Cortex of kidney (tissue), 1 donor: ENCODE results near the gene PNMA8A.

Experiments used
- DNase-seq: peaks from one replicate; lab custom pipeline; 2025; lab: John Stamatoyannopoulos, UW

Gene PNMA8A

GRCh38 chr19:46491975-46492682 lies 20.8 kb upstream of the PNMA8A start:
- DNase-seq: no peak

DNA sequence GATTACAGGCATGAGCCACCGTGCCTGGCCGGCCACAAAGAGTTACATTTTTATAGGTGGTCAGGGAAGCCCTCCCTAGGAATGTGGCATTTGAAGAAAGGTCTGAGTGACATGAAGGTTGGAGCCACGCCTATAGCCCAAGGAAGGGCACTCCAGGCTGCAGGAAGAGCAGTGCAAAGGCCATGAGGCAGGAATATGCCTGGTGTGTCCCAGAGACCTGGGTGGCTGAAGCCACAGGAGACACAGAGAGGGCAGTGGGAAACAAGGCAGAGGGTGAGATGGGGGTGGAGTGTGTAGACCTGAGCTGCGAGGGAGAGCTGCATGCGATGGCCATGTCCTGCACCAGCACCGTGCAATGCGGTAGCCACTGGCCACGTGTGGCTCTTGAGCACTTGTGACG lies 19.4 kb upstream of the PNMA8A start:
- DNase-seq: no peak

- no peak for DNase-seq
Observed at GRCh38 chr19:46489445-46490272, 18.3 kb upstream of the PNMA8A start.

GRCh38 chr19:46488551-46488950 lies 17.2 kb upstream of the PNMA8A start:
- no peak for DNase-seq

DNA sequence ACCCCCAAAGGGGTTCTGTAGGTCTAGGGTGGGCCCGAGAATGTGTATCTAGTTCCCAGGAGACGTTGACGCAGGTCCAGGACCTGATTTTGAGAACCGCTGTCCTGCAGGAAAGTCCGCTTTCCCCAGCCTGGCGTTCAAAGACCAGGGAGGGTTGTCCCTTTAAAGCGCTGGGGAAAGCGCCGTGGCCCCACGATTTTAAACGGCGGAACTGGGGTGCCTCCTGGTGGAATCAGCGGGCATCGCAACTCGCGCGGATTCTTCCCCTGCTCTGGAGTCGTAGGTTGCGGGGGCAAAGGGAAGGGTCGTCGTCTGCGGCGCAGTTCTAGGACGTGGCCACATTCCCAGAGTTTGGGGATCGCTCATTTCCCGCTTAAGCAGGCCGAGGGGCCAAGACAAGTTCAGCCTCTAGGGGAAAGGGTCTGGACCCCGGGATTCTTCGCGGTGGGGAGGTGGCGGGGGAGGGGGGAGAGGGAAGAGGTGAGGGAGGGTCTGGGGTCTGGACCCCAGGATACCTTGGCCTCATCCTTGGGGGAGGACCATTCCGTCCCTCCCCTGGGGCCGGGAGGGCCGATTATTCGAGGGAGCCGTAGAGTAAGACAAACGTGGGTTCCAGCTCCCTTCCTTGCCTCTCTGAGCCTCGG lies 16.6 kb upstream of the PNMA8A start:
- no peak for DNase-seq

GRCh38 chr19:46487178-46487801 lies 15.9 kb upstream of the PNMA8A start:
- no peak for DNase-seq

- DNase-seq: no peak
Observed at GRCh38 chr19:46486358-46486757, 15.0 kb upstream of the PNMA8A start.

GRCh38 chr19:46484656-46485055 lies 13.3 kb upstream of the PNMA8A start:
- no peak for DNase-seq

GRCh38 chr19:46482631-46483030 lies 11.3 kb upstream of the PNMA8A start:
- no peak for DNase-seq

DNA sequence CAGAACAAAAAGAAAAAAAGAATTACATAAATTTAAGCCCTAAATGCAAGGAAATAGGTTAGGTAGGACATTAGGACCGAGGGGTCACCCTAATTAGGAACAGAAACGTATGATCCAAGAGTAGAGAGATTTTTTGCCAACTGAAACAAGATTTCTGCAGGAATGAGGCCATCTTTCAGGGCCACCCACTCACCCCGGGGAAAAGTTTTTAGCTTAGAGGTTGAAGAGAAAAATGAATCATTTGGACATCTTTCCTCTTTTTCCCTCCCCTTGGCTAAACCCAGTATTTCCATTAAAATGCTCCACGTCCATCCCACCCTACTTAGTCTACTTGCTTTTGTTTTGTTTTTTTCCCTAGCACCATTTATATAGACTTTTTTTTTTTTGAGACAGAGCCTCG lies 10.6 kb upstream of the PNMA8A start:
- DNase-seq: no peak

GRCh38 chr19:46481223-46481848 lies 10.0 kb upstream of the PNMA8A start:
- DNase-seq: no peak

DNA sequence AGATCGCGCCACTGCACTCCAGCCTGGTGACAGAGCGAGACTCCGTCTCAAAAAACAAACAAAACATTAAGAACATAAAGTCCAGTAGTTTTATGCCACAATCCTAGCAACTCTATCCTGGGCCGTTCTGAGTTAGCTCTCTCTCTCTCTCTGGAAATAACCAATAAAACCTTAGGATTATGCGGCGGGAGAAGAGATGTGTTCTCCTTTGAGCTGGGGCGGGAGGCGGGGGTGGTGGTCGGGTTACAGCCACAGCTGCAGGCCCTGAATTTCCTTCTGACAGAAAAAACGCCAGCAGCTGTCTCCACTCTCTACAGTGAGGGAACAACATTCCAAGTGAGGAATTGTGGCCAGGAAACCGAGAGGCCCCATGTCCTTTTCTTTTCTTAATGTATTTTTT lies 9.1 kb upstream of the PNMA8A start:
- no peak for DNase-seq

DNA sequence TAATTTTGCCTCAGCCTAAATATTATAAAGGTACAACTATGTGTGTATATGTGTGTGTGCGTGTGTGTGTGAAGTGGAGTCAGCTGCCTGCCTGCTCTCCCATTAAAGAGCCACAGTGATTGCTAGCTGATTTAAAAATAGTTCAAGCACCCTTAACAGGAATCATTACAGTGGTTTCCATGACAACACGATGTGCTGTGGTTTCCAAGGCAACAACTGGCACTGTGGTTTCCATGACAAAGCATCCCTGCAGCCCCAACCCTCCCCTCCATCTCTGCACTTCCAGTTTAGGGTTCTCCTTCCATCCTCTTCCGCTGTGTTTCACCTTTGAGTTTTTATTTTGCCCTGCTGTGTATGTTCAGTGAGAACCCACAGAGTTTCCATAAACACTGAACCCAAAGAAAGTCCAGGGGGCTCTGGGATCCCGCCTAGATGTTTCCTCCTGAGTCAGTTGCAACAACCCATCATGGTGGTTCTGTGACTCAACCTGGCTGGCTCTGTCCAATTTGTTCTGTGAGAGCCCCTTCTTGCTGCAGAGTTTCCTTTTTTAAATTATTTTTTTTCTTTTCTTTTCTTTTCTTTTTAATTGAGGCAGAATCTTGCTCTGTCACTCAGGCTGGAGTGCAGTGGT lies 7.1 kb upstream of the PNMA8A start:
- no peak for DNase-seq

DNA sequence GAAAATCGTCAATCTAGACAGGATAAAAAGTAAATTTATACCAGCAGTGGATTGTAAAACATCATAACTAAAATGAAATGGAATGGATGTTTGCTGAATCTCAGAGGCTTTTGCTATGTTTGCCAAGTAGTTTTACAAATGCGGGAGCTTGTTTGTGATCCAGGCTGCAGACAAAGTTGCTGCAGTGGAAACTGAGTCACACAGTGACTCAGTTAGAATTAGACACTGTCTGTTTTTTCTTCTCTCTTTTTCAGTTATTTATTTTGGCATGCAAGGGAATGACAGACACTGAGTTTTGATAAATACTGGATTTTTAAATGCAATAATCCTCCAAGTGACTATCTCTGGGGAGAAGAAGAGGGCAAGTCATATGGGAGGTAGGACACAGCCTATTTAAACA lies 4.6 kb upstream of the PNMA8A start:
- DNase-seq: no peak

GRCh38 chr19:46474211-46474610 lies 2.8 kb upstream of the PNMA8A start:
- DNase-seq: no peak

DNA sequence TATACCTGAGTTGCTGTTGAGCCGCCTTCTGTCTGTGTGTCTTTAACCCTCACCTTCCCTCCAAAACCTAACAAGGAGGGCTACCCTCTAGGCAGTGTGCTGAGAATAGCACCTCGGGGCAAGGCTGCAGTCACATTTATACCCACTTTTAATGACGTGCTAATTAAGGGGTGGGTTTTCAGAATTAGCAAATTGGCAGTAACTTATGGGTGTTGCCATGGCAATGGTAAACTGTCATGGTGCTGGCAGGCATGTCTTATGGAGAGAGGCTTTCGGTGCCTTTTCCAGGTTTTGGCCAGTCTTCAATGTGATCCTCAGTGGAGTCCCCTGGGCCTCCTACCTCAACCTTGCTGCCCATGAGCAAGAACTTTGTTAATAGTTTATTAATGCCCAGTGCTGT lies 1.2 kb upstream of the PNMA8A start:
- no peak for DNase-seq

DNA sequence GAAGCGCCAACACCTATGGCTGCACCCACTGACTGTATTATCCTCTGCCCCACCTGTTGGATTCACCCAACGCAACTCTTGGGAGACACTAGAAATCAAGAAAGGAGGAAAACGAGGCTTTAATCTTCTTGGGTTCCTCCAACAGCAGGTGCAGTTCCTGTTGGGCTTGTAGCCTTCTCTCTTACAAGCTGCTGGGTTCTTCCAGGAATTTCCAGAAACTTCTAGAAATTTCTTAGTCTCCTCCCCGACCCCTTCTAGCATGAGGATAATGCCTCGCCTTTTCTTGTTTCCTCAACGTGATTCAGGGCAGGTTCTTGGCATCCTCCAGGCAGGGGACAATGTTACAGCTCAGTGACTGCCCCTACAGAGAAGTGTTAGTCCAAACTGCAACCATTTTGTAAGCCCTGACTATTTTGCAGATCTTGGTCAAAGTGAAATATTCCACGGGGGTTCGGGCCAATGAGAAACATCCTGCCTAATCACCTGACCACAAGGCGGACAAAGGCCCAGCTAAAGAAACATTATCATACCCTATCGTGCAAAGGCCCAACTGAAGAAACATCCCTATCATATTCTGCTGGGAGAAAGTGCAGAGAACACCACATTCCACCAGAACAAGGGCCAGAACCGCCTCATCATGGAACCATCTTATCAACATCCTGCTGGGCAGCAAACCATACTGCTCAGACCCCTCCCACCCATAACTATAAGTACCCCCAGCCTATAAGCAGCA lies 614 bp upstream of the PNMA8A start:
- no peak for DNase-seq

- DNase-seq: no peak
Observed at GRCh38 chr19:46470376-46470775, 987 bp downstream of the PNMA8A start.

DNA sequence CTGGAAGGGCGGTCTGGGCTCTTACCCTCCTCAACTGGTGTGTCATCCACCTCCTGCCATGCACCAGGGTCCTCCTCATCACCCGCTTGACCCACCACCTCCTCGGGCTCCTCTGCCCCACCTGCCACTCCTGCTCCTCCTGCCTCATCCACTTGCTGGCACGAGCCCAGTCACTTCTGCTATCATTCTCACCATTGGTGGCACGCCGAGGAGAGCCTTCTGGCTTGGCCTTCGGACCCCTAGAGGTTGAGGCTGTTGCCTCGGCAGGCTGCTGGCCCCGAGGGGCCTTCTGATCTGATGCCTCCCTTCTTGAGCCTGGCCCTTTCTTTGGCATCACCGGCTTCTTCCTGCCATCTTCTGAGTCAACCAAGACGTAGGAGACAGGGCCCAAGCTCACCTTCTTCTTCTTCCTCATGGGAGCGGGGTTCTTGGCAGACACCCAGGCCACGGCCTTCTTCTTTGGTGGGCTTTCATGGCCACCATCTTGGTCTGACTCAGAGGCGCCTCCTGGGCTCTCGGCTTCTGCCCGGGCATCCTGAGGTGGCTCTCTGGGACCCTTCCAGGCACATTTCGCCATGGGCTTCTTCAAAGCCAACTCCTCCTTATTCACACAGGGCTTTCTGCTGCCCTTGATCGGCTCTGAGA lies 1.7 kb downstream of the PNMA8A start:
- no peak for DNase-seq

DNA sequence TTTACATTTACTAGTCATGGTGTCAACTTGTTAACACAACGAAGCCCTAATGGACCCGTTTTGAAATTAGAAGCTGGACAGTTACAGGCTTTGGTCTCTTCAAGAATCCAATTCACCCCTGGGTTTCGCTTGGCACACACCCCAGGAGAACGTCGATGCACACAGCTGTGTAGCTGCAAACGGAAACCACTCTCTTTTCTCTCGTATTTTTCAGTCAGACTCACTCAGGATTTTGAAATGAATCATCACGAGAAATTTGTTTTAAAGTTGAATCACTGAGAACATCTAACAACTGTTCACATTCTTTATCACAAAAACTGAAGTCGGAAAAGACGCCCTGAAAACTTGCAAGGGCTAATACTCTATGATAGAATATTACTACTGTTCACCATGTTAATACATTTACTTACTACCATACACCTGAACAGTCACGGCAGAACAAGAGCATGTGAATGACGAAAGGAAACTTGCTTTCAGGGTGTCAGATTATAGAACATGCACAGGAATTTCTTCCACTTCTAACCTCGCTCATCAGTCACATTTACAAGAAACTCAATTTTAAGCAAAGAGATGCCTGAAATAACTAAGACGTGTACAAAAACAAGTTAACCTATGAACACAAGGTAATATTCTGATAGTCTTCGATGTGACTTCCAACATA lies 4.7 kb downstream of the PNMA8A start:
- no peak for DNase-seq
